ENCODE results near the gene GRB14.
A peak's percentile ranks its signal among the peaks of the same experiment; 100 is the strongest.
"Not testable (repeated sequence)": the region's sequence is repeated elsewhere in the genome, so short reads cannot be mapped to it uniquely, and the experiment has no call there.

The GRB14 gene

GRCh38 chr2:164620873-164621763, at the start of gene GRB14:
GRB14 (minus strand) TSS chr2:164621482; CDS start chr2:164621309, 173 bp downstream.
- peak; percentile 42 for DNase-seq

- no peak for DNase-seq
These were observed 48.0 kb upstream of the GRB14 start for GRCh38 chr2:164669291-164669690.

GRCh38 chr2:164667566-164667965, 46.3 kb upstream of the GRB14 start:
- no peak for DNase-seq

GRCh38 chr2:164664070-164664469, 42.8 kb upstream of the GRB14 start:
- no peak for DNase-seq

GRCh38 chr2:164662868-164663631, 41.8 kb upstream of the GRB14 start:
- DNase-seq, result no peak

GRCh38 chr2:164662066-164662465, 40.8 kb upstream of the GRB14 start:
- DNase-seq, result no peak

- DNase-seq, result peak; percentile 7
These were observed 40.1 kb upstream of the GRB14 start for GRCh38 chr2:164661349-164661748.

- DNase-seq, result no peak
These were observed 35.8 kb upstream of the GRB14 start for GRCh38 chr2:164657129-164657528.

GRCh38 chr2:164655750-164656149, 34.5 kb upstream of the GRB14 start:
- DNase-seq, result peak; percentile 1

GRCh38 chr2:164655336-164655735, 34.1 kb upstream of the GRB14 start:
- no peak for DNase-seq

GRCh38 chr2:164651361-164651760, 30.1 kb upstream of the GRB14 start:
- no peak for DNase-seq

- no peak for DNase-seq
These were observed 22.9 kb upstream of the GRB14 start for GRCh38 chr2:164644036-164644700.

GRCh38 chr2:164642946-164643555, 21.8 kb upstream of the GRB14 start:
- DNase-seq, result no peak

GRCh38 chr2:164642268-164642667, 21.0 kb upstream of the GRB14 start:
- DNase-seq, result no peak

GRCh38 chr2:164628319-164628718, 7.0 kb upstream of the GRB14 start:
- DNase-seq, result not testable (repeated sequence)

GRCh38 chr2:164625378-164625971, 4.2 kb upstream of the GRB14 start:
- no peak for DNase-seq

GRCh38 chr2:164624316-164624715, 3.0 kb upstream of the GRB14 start:
- DNase-seq, result no peak

- no peak for DNase-seq
These were observed 1.2 kb upstream of the GRB14 start for GRCh38 chr2:164622338-164623106.

- DNase-seq, result peak; percentile 5
These were observed 453 bp upstream of the GRB14 start for GRCh38 chr2:164621764-164622105.

GRCh38 chr2:164620457-164620856, 825 bp downstream of the GRB14 start:
- no peak for DNase-seq

- no peak for DNase-seq
These were observed 3.8 kb downstream of the GRB14 start for GRCh38 chr2:164617466-164617865.
